Neural cell (in vitro differentiated cells): Measurements from ENCODE around the gene ZFPM1. TPM values are rescaled to one million over a fixed set of nuclear protein-coding genes. Genes with fewer than 3 reads are reported as not detected.
"Not testable (repeated sequence)": the region's sequence is repeated elsewhere in the genome, so short reads cannot be mapped to it uniquely, and the experiment has no call there.

Experiments used
- H2AFZ ChIP-seq: fragments of 200-600, 300-800 bp; sonication (generic), shearing (Covaris generic); 2 replicates; pipeline ENCODE4 v1.6.0; 2014; ENCODE audit warnings: low read depth, mild to moderate bottlenecking, antibody characterized with exemption, low read length, moderate library complexity
- H3F3A ChIP-seq: fragments of 200-600 bp; shearing (Covaris generic); 2 replicates; pipeline ENCODE4 v1.6.1; 2016; ENCODE audit warnings: mild to moderate bottlenecking, moderate library complexity, mixed read lengths, antibody characterized with exemption, low read length; ENCODE audit not compliant: insufficient read depth, poor library complexity, severe bottlenecking
- H3K27ac ChIP-seq: fragments of 200-600, 300-800 bp; sonication (generic), shearing (Covaris generic); 2 replicates; pipeline ENCODE4 v1.5.1; 2014; ENCODE audit warnings: mild to moderate bottlenecking, low read length, moderate library complexity
- H3K27me3 ChIP-seq: fragments of 300-800, 200-600 bp; sonication (generic), shearing (Covaris generic); 2 replicates; pipeline ENCODE4 v1.6.0; 2014; ENCODE audit warnings: mild to moderate bottlenecking, low read depth, low read length, moderate library complexity; ENCODE audit not compliant: insufficient read depth
- H3K36me3 ChIP-seq: fragments of 300-800, 200-600 bp; sonication (generic), shearing (Covaris generic); 2 replicates; pipeline ENCODE4 v1.5.1; 2014; ENCODE audit warnings: mild to moderate bottlenecking, antibody characterized with exemption, low read length, moderate library complexity; ENCODE audit not compliant: insufficient read depth
- H3K4me2 ChIP-seq: fragments of 300-800, 200-600 bp; sonication (generic), shearing (Covaris generic); 2 replicates; pipeline ENCODE4 v1.6.0; 2014; ENCODE audit warnings: mild to moderate bottlenecking, low read length
- H3K4me3 ChIP-seq: fragments of 300-800, 200-600 bp; sonication (generic), shearing (Covaris generic); 2 replicates; pipeline ENCODE4 v1.5.1; 2014; ENCODE audit warnings: mild to moderate bottlenecking, low read length, moderate library complexity
- H3K79me2 ChIP-seq: fragments of 200-600 bp; shearing (Covaris generic); replicated peaks from 2 replicates; pipeline ENCODE4 v1.6.0; 2014; ENCODE audit warnings: mild to moderate bottlenecking, low read length, moderate library complexity; ENCODE audit not compliant: insufficient read depth
- H3K9ac ChIP-seq: fragments of 300-800, 200-600 bp; sonication (generic), shearing (Covaris generic); 2 replicates; pipeline ENCODE4 v1.6.1; 2016; ENCODE audit warnings: mild to moderate bottlenecking, low read length, mixed read lengths
- H3K9me2 ChIP-seq: fragments of 200-600 bp; shearing (Covaris generic); 2 replicates; pipeline ENCODE4 v1.6.1; 2016; ENCODE audit warnings: mild to moderate bottlenecking, low read length, mixed read lengths; ENCODE audit not compliant: insufficient read depth
- H3K9me3 ChIP-seq: fragments of 200-600, 300-800 bp; sonication (generic), shearing (Covaris generic); 2 replicates; pipeline ENCODE4 v1.6.1; 2016; ENCODE audit warnings: mild to moderate bottlenecking, mixed run types, low read length, moderate library complexity, mixed read lengths
- H4K20me1 ChIP-seq: fragments of 200-600 bp; shearing (Covaris generic); 2 replicates; pipeline ENCODE4 v1.6.1; 2016; ENCODE audit warnings: mild to moderate bottlenecking, mixed run types; ENCODE audit not compliant: insufficient read depth
- CTCF ChIP-seq: fragments of 450-650 bp; IDR thresholded peaks from 2 replicates; pipeline ENCODE4 v1.5.1; 2014; ENCODE audit warnings: antibody characterized with exemption, mild to moderate bottlenecking, moderate library complexity; ENCODE audit not compliant: poor library complexity, severe bottlenecking
- EP300 ChIP-seq: fragments of 450-650 bp; conservative IDR thresholded peaks from 2 replicates; pipeline ENCODE4 v1.6.1; 2014; ENCODE audit warnings: antibody characterized with exemption, mild to moderate bottlenecking, moderate library complexity; ENCODE audit not compliant: poor library complexity, severe bottlenecking
- MXI1 ChIP-seq: fragments of 450-650 bp; conservative IDR thresholded peaks from 2 replicates; pipeline ENCODE4 v1.6.1; 2014; ENCODE audit warnings: antibody characterized with exemption, mild to moderate bottlenecking; ENCODE audit not compliant: poor library complexity, severe bottlenecking
- POLR2AphosphoS5 ChIP-seq: IDR thresholded peaks from 2 replicates; pipeline ENCODE4 v1.6.1; 2012
- RAD21 ChIP-seq: fragments of 450-650 bp; conservative IDR thresholded peaks from 2 replicates; pipeline ENCODE4 v1.6.1; 2014; ENCODE audit warnings: antibody characterized with exemption, mild to moderate bottlenecking, moderate library complexity
- REST ChIP-seq: IDR thresholded peaks from 2 replicates; pipeline ENCODE4 v1.6.1; 2012; ENCODE audit warnings: borderline replicate concordance
- SMC3 ChIP-seq: fragments of 450-650 bp; conservative IDR thresholded peaks from 2 replicates; pipeline ENCODE4 v1.6.1; 2014; ENCODE audit warnings: antibody characterized with exemption, mild to moderate bottlenecking, moderate library complexity; ENCODE audit not compliant: poor library complexity
- TAF1 ChIP-seq: IDR thresholded peaks from 2 replicates; pipeline ENCODE4 v1.6.1; 2012; ENCODE audit warnings: low read depth
- polyA plus RNA-seq: library from polyadenylated mRNA; depleted of rRNA; stranded (reverse); fragments of >200 nt; gene quantifications from 2 replicates; pipeline ENCODE4 v1.2.3, GENCODE V29; 2014

ZFPM1 gene
- polyA plus RNA-seq, 1 donor from 2014 or later = 0.41 TPM

GRCh38 chr16:88516601-88517061, 63.6 kb downstream of the ZFPM1 start:
- H2AFZ ChIP-seq = no peak overlapping the region
- H3K4me2 ChIP-seq = no peak overlapping the region
- no peak overlapping the region for H3K9ac ChIP-seq
- no peaks in the 10 kb centered on the region for H3K9me2 ChIP-seq
- no peak for TF ChIP-seq EP300
- TF ChIP-seq MXI1 = no peak
- TF ChIP-seq REST = no peak
- no peak overlapping the region for H3K27ac ChIP-seq
- H3F3A ChIP-seq = no peaks in the 10 kb centered on the region
- H3K27me3 ChIP-seq = no peaks in the 10 kb centered on the region
- H3K9me3 ChIP-seq = no peaks in the 10 kb centered on the region
- no peak overlapping the region for H3K4me3 ChIP-seq
- H3K36me3 ChIP-seq = no peaks in the 10 kb centered on the region
- H4K20me1 ChIP-seq = no peaks in the 10 kb centered on the region
- no peaks in the 10 kb centered on the region for H3K79me2 ChIP-seq

GRCh38 chr16:88517208-88517774, 64.2 kb downstream of the ZFPM1 start:
- H3F3A ChIP-seq, H3K4me3 ChIP-seq, H3K9ac ChIP-seq, H3K79me2 ChIP-seq, H3K4me2 ChIP-seq, H3K27me3 ChIP-seq, H3K36me3 ChIP-seq, H4K20me1 ChIP-seq, H3K27ac ChIP-seq, H3K9me2 ChIP-seq, H2AFZ ChIP-seq, H3K9me3 ChIP-seq: not testable (repeated sequence)

GRCh38 chr16:88518411-88519111, 65.5 kb downstream of the ZFPM1 start:
- not testable (repeated sequence) for H3K9me3 ChIP-seq

GRCh38 chr16:88519240-88519639, 66.2 kb downstream of the ZFPM1 start:
- Histone ChIP-seq H3K27ac (no peak overlapping the region), H3K4me2 (no peak overlapping the region), H3K9ac (no peak overlapping the region), H3K9me3 (no peaks in the 10 kb centered on the region), H3K79me2 (no peaks in the 10 kb centered on the region), H3K27me3 (no peaks in the 10 kb centered on the region), H3F3A (no peaks in the 10 kb centered on the region), H3K36me3 (no peaks in the 10 kb centered on the region), H4K20me1 (no peaks in the 10 kb centered on the region), H2AFZ (no peak overlapping the region), H3K4me3 (no peak overlapping the region), H3K9me2 (no peaks in the 10 kb centered on the region)
- no peak for TF ChIP-seq EP300
- no peak for TF ChIP-seq CTCF
- no peak for TF ChIP-seq TAF1
- TF ChIP-seq MXI1 = no peak
- TF ChIP-seq REST = no peak
- TF ChIP-seq SMC3 = no peak
- no peak for TF ChIP-seq RAD21
- no peak for TF ChIP-seq POLR2AphosphoS5

More at GRCh38 chr16:88518411-88519111, 65.5 kb downstream of the ZFPM1 start:
- not testable (repeated sequence) for H3K27ac ChIP-seq, H3K4me2 ChIP-seq, H3K4me3 ChIP-seq, H2AFZ ChIP-seq, H3K9me2 ChIP-seq, H3K79me2 ChIP-seq, H3F3A ChIP-seq, H3K27me3 ChIP-seq, H4K20me1 ChIP-seq, H3K9ac ChIP-seq, H3K36me3 ChIP-seq
